Neural cell (in vitro differentiated cells): ENCODE measurements around the gene HELZ. TPM values are rescaled to one million over a fixed set of nuclear protein-coding genes. Genes with fewer than 3 reads are reported as not detected.
"Not testable (repeated sequence)": the region's sequence is repeated elsewhere in the genome, so short reads cannot be mapped to it uniquely, and the experiment has no call there.

Source experiments
- H2AFZ ChIP-seq: fragments of 200-600, 300-800 bp; sonication (generic), shearing (Covaris generic); 2 replicates; pipeline ENCODE4 v1.6.0; 2014; ENCODE audit warnings: low read depth, mild to moderate bottlenecking, antibody characterized with exemption, low read length, moderate library complexity
- H3F3A ChIP-seq: fragments of 200-600 bp; shearing (Covaris generic); 2 replicates; pipeline ENCODE4 v1.6.1; 2016; ENCODE audit warnings: mild to moderate bottlenecking, moderate library complexity, mixed read lengths, antibody characterized with exemption, low read length; ENCODE audit not compliant: insufficient read depth, poor library complexity, severe bottlenecking
- H3K27ac ChIP-seq: fragments of 200-600, 300-800 bp; sonication (generic), shearing (Covaris generic); 2 replicates; pipeline ENCODE4 v1.5.1; 2014; ENCODE audit warnings: mild to moderate bottlenecking, low read length, moderate library complexity
- H3K27me3 ChIP-seq: fragments of 300-800, 200-600 bp; sonication (generic), shearing (Covaris generic); 2 replicates; pipeline ENCODE4 v1.6.0; 2014; ENCODE audit warnings: mild to moderate bottlenecking, low read depth, low read length, moderate library complexity; ENCODE audit not compliant: insufficient read depth
- H3K36me3 ChIP-seq: fragments of 300-800, 200-600 bp; sonication (generic), shearing (Covaris generic); 2 replicates; pipeline ENCODE4 v1.5.1; 2014; ENCODE audit warnings: mild to moderate bottlenecking, antibody characterized with exemption, low read length, moderate library complexity; ENCODE audit not compliant: insufficient read depth
- H3K4me2 ChIP-seq: fragments of 300-800, 200-600 bp; sonication (generic), shearing (Covaris generic); 2 replicates; pipeline ENCODE4 v1.6.0; 2014; ENCODE audit warnings: mild to moderate bottlenecking, low read length
- H3K4me3 ChIP-seq: fragments of 300-800, 200-600 bp; sonication (generic), shearing (Covaris generic); 2 replicates; pipeline ENCODE4 v1.5.1; 2014; ENCODE audit warnings: mild to moderate bottlenecking, low read length, moderate library complexity
- H3K79me2 ChIP-seq: fragments of 200-600 bp; shearing (Covaris generic); replicated peaks from 2 replicates; pipeline ENCODE4 v1.6.0; 2014; ENCODE audit warnings: mild to moderate bottlenecking, low read length, moderate library complexity; ENCODE audit not compliant: insufficient read depth
- H3K9ac ChIP-seq: fragments of 300-800, 200-600 bp; sonication (generic), shearing (Covaris generic); 2 replicates; pipeline ENCODE4 v1.6.1; 2016; ENCODE audit warnings: mild to moderate bottlenecking, low read length, mixed read lengths
- H3K9me2 ChIP-seq: fragments of 200-600 bp; shearing (Covaris generic); 2 replicates; pipeline ENCODE4 v1.6.1; 2016; ENCODE audit warnings: mild to moderate bottlenecking, low read length, mixed read lengths; ENCODE audit not compliant: insufficient read depth
- H3K9me3 ChIP-seq: fragments of 200-600, 300-800 bp; sonication (generic), shearing (Covaris generic); 2 replicates; pipeline ENCODE4 v1.6.1; 2016; ENCODE audit warnings: mild to moderate bottlenecking, mixed run types, low read length, moderate library complexity, mixed read lengths
- H4K20me1 ChIP-seq: fragments of 200-600 bp; shearing (Covaris generic); 2 replicates; pipeline ENCODE4 v1.6.1; 2016; ENCODE audit warnings: mild to moderate bottlenecking, mixed run types; ENCODE audit not compliant: insufficient read depth
- CTCF ChIP-seq: fragments of 450-650 bp; IDR thresholded peaks from 2 replicates; pipeline ENCODE4 v1.5.1; 2014; ENCODE audit warnings: antibody characterized with exemption, mild to moderate bottlenecking, moderate library complexity; ENCODE audit not compliant: poor library complexity, severe bottlenecking
- EP300 ChIP-seq: fragments of 450-650 bp; conservative IDR thresholded peaks from 2 replicates; pipeline ENCODE4 v1.6.1; 2014; ENCODE audit warnings: antibody characterized with exemption, mild to moderate bottlenecking, moderate library complexity; ENCODE audit not compliant: poor library complexity, severe bottlenecking
- EZH2 ChIP-seq: fragments of 200-600, 300-800 bp; shearing (Covaris generic), sonication (generic); IDR thresholded peaks from 2 replicates; pipeline ENCODE4 v1.6.1; 2014; ENCODE audit warnings: antibody characterized with exemption, low read length, borderline replicate concordance, mild to moderate bottlenecking; ENCODE audit not compliant: insufficient read depth, poor library complexity, severe bottlenecking
- MXI1 ChIP-seq: fragments of 450-650 bp; conservative IDR thresholded peaks from 2 replicates; pipeline ENCODE4 v1.6.1; 2014; ENCODE audit warnings: antibody characterized with exemption, mild to moderate bottlenecking; ENCODE audit not compliant: poor library complexity, severe bottlenecking
- POLR2AphosphoS5 ChIP-seq: IDR thresholded peaks from 2 replicates; pipeline ENCODE4 v1.6.1; 2012
- RAD21 ChIP-seq: fragments of 450-650 bp; conservative IDR thresholded peaks from 2 replicates; pipeline ENCODE4 v1.6.1; 2014; ENCODE audit warnings: antibody characterized with exemption, mild to moderate bottlenecking, moderate library complexity
- SMC3 ChIP-seq: fragments of 450-650 bp; conservative IDR thresholded peaks from 2 replicates; pipeline ENCODE4 v1.6.1; 2014; ENCODE audit warnings: antibody characterized with exemption, mild to moderate bottlenecking, moderate library complexity; ENCODE audit not compliant: poor library complexity
- TAF1 ChIP-seq: IDR thresholded peaks from 2 replicates; pipeline ENCODE4 v1.6.1; 2012; ENCODE audit warnings: low read depth
- polyA plus RNA-seq: library from polyadenylated mRNA; depleted of rRNA; stranded (reverse); fragments of >200 nt; gene quantifications from 2 replicates; pipeline ENCODE4 v1.2.3, GENCODE V29; 2014
- TF ChIP-seq, protein P1 (sequence below): IDR thresholded peaks from 2 replicates; pipeline ENCODE4 v1.6.1; 2012; ENCODE audit warnings: borderline replicate concordance

HELZ gene
- polyA plus RNA-seq, 1 donor from 2014 or later, result 11.7 TPM

DNA sequence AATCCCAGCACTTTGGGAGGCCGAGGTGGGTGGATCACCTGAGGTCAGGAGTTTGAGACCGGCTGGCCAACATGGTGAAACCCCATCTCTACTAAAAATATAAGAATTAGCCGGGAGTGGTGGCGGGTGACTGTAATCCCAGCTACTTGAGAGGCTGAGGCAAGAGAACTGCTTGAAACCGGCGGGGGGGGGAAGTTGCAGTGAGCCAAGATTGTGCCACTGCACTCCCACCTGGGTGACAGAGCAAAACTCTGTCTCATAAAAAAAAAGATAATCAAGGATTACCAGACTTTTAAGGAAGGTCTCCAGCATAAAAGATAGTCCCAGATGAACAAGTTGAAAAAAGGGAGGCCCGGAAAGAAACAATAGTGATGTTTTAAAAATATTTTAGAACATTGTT is 152.3 kb downstream of the HELZ start:
- H3K79me2 ChIP-seq, H3K27ac ChIP-seq, H3K9me3 ChIP-seq, H3K4me2 ChIP-seq, H2AFZ ChIP-seq, H3K27me3 ChIP-seq, H3K9me2 ChIP-seq, H3K9ac ChIP-seq, H3K36me3 ChIP-seq, H3K4me3 ChIP-seq, H3F3A ChIP-seq, H4K20me1 ChIP-seq: not testable (repeated sequence)

GRCh38 chr17:67092291-67092690 is 152.7 kb downstream of the HELZ start:
- Histone ChIP-seq H3K36me3 (no peaks in the 10 kb centered on the region), H3K9me2 (no peaks in the 10 kb centered on the region), H3K4me2 (no peak overlapping the region), H4K20me1 (no peaks in the 10 kb centered on the region), H3K9ac (no peak overlapping the region), H3K27me3 (no peaks in the 10 kb centered on the region), H3K27ac (no peak overlapping the region), H3K79me2 (peaks cover 3% of the 10 kb centered on the region), H2AFZ (no peak overlapping the region), H3K9me3 (peaks cover 6% of the 10 kb centered on the region), H3K4me3 (no peak overlapping the region), H3F3A (no peaks in the 10 kb centered on the region)
- no peak for TF ChIP-seq SMC3
- TF ChIP-seq EP300, result no peak
- no peak for TF ChIP-seq TAF1
- TF ChIP-seq CTCF, result no peak
- no peak for TF ChIP-seq MXI1
- TF ChIP-seq POLR2AphosphoS5, result no peak
- no peak for TF ChIP-seq EZH2
- TF ChIP-seq RAD21, result no peak
- TF ChIP-seq, protein P1, sequence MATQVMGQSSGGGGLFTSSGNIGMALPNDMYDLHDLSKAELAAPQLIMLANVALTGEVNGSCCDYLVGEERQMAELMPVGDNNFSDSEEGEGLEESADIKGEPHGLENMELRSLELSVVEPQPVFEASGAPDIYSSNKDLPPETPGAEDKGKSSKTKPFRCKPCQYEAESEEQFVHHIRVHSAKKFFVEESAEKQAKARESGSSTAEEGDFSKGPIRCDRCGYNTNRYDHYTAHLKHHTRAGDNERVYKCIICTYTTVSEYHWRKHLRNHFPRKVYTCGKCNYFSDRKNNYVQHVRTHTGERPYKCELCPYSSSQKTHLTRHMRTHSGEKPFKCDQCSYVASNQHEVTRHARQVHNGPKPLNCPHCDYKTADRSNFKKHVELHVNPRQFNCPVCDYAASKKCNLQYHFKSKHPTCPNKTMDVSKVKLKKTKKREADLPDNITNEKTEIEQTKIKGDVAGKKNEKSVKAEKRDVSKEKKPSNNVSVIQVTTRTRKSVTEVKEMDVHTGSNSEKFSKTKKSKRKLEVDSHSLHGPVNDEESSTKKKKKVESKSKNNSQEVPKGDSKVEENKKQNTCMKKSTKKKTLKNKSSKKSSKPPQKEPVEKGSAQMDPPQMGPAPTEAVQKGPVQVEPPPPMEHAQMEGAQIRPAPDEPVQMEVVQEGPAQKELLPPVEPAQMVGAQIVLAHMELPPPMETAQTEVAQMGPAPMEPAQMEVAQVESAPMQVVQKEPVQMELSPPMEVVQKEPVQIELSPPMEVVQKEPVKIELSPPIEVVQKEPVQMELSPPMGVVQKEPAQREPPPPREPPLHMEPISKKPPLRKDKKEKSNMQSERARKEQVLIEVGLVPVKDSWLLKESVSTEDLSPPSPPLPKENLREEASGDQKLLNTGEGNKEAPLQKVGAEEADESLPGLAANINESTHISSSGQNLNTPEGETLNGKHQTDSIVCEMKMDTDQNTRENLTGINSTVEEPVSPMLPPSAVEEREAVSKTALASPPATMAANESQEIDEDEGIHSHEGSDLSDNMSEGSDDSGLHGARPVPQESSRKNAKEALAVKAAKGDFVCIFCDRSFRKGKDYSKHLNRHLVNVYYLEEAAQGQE, result no peak

GRCh38 chr17:67090341-67090740 is 154.7 kb downstream of the HELZ start:
- H3K27ac ChIP-seq, result no peak overlapping the region
- no peaks in the 10 kb centered on the region for H3K9me2 ChIP-seq
- peaks cover 6% of the 10 kb centered on the region for H3K9me3 ChIP-seq
- H3K79me2 ChIP-seq, result peaks cover 3% of the 10 kb centered on the region
- no peak overlapping the region for H3K4me2 ChIP-seq
- no peaks in the 10 kb centered on the region for H3K27me3 ChIP-seq
- no peaks in the 10 kb centered on the region for H3K36me3 ChIP-seq
- no peak overlapping the region for H2AFZ ChIP-seq
- no peak overlapping the region for H3K4me3 ChIP-seq
- no peaks in the 10 kb centered on the region for H4K20me1 ChIP-seq
- H3F3A ChIP-seq, result no peaks in the 10 kb centered on the region
- H3K9ac ChIP-seq, result no peak overlapping the region
- no peak for TF ChIP-seq EP300
- no peak for TF ChIP-seq TAF1
- TF ChIP-seq EZH2, result no peak
- TF ChIP-seq, protein P1, result no peak
- TF ChIP-seq RAD21, result no peak
- TF ChIP-seq SMC3, result no peak
- TF ChIP-seq MXI1, result no peak
- TF ChIP-seq CTCF, result no peak
- no peak for TF ChIP-seq POLR2AphosphoS5
